Suprapubic skin (tissue), 4 donors: ENCODE results near the gene C6orf58. TPM values are rescaled to one million over a fixed set of nuclear protein-coding genes. Genes with fewer than 3 reads are reported as not detected.

Source experiments
- DNase-seq, 2 donors: peaks; one replicate each; pipeline ENCODE4 v3.0.0-alpha.2; 2019; ENCODE audit warnings: low spot score in 2 of 2
- H3K27ac ChIP-seq: fragments of 200-600 bp; sonication (generic); one replicate; pipeline ENCODE4 v1.5.1; 2019
- H3K27me3 ChIP-seq: fragments of 200-600 bp; sonication (generic); one replicate; pipeline ENCODE4 v1.5.1; 2019
- H3K36me3 ChIP-seq: fragments of 200-600 bp; sonication (generic); one replicate; pipeline ENCODE4 v1.5.1; 2019
- H3K4me1 ChIP-seq: fragments of 200-600 bp; sonication (generic); one replicate; pipeline ENCODE4 v1.5.1; 2019
- H3K4me3 ChIP-seq: fragments of 200-600 bp; sonication (generic); one replicate; pipeline ENCODE4 v1.5.1; 2019; ENCODE audit warnings: mild to moderate bottlenecking
- H3K9me3 ChIP-seq: fragments of 200-600 bp; sonication (generic); one replicate; pipeline ENCODE4 v1.5.1; 2019
- EP300 ChIP-seq: sonication (generic); formaldehyde crosslinking; IDR thresholded peaks from one replicate; pipeline ENCODE4 v1.6.1; 2017; ENCODE audit warnings: antibody characterized with exemption
- POLR2A ChIP-seq, 2 donors: fragments of 450-650 bp; IDR thresholded peaks; one replicate each; pipeline ENCODE4 v1.6.1; 2017; ENCODE audit warnings: antibody characterized with exemption in 2 of 2, mild to moderate bottlenecking in 2 of 2, moderate library complexity in 2 of 2
- POLR2AphosphoS5 ChIP-seq, 3 donors: sonication (generic); formaldehyde crosslinking; IDR thresholded peaks; one replicate each; pipeline ENCODE4 v1.6.1; 2017; ENCODE audit warnings: antibody characterized with exemption in 3 of 3
- WGBS: methylation state at CpG from one replicate; pipeline ENCODE4 v1.1.5; 2018; 5-methylcytosine and 5-hydroxymethylcytosine counted together
- total RNA-seq, 4 donors: library from RNA; depleted of rRNA; stranded (reverse); fragments of >200 nt; gene quantifications; one replicate each; pipeline ENCODE4 v1.1.0, GENCODE V29; 2016
- TF ChIP-seq, protein P1 (sequence below), 2 donors: fragments of 200-600 bp in 1 of 2; fragments of 450-650 bp in 1 of 2; sonication (generic) in 1 of 2; IDR thresholded peaks; one replicate each; pipeline ENCODE4 v1.5.1; 2016 to 2019; ENCODE audit warnings: antibody characterized with exemption in 2 of 2, mild to moderate bottlenecking in 1 of 2, moderate library complexity in 1 of 2

Gene C6orf58
- total RNA-seq, result not detected

DNA sequence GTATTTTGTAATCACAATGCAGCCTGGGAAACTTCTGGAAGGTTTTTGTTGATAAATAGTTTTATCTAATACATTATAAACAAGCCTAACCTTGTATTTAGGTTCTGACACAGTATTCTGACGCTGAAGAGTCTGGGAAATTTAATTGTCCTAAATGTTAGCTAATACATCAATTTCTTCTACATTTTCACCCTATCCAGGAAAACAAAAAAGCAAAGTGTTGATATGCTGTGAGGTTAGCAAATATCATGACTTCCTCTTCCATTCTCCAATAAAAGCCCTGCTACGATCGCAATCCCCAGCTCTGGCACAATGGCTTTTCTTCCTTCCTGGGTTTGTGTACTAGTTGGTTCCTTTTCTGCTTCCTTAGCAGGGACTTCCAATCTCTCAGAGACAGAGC is at the start of gene C6orf58:
Gene C6orf58 (plus strand): TSS at position 301 of the 400 bp plus-strand sequence. CDS start 12 bp downstream, at position 313.
- H3K9me3 ChIP-seq, result no peaks in the 10 kb centered on the region
- no peak within 1 kb of the TSS for H3K27ac ChIP-seq
- TF ChIP-seq POLR2AphosphoS5 (IDR thresholded peaks at IDR 0.05), result no peak
- no peak for TF ChIP-seq POLR2A (IDR thresholded peaks at IDR 0.05)
- TF ChIP-seq, protein P1, sequence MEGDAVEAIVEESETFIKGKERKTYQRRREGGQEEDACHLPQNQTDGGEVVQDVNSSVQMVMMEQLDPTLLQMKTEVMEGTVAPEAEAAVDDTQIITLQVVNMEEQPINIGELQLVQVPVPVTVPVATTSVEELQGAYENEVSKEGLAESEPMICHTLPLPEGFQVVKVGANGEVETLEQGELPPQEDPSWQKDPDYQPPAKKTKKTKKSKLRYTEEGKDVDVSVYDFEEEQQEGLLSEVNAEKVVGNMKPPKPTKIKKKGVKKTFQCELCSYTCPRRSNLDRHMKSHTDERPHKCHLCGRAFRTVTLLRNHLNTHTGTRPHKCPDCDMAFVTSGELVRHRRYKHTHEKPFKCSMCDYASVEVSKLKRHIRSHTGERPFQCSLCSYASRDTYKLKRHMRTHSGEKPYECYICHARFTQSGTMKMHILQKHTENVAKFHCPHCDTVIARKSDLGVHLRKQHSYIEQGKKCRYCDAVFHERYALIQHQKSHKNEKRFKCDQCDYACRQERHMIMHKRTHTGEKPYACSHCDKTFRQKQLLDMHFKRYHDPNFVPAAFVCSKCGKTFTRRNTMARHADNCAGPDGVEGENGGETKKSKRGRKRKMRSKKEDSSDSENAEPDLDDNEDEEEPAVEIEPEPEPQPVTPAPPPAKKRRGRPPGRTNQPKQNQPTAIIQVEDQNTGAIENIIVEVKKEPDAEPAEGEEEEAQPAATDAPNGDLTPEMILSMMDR (IDR thresholded peaks at IDR 0.05), result no peak
- H3K36me3 ChIP-seq, result no peaks in the 10 kb centered on the region
- WGBS, result 55% methylated on average over 3 of the region's 3 CpGs
- H3K27me3 ChIP-seq, result no peaks in the 10 kb centered on the region
- DNase-seq, result no peak
- no peak within 1 kb of the TSS for H3K4me3 ChIP-seq
- H3K4me1 ChIP-seq, result no peaks in the 10 kb centered on the region

DNA sequence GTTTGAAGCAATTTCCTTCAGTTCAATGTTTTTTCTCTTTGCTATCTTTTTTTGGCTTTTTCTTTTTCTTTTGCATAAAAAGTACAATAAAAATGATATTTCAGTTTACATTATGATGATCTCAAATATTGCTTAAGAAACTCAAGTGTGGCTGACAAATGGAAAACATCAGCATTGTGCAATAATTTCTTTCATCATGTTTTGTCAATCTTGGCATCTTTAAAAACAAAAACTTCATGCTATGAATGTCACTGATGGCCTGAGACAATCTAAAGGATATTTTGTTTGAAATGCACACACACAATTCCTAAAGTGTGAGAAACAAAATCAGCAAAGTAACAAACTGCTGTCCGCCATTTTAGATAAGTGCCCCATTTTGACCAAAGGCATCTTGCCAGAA is 44.0 kb upstream of the C6orf58 start:
- Histone ChIP-seq H3K9me3 (no peaks in the 10 kb centered on the region), H3K4me1 (no peaks in the 10 kb centered on the region), H3K36me3 (no peaks in the 10 kb centered on the region), H3K27ac (no peak overlapping the region), H3K4me3 (no peak overlapping the region), H3K27me3 (no peaks in the 10 kb centered on the region)
- DNase-seq, result no peak
- 92% methylated on average over 1 of the region's 1 CpG for WGBS
- no peak for TF ChIP-seq EP300
- no peak for TF ChIP-seq POLR2AphosphoS5 (IDR thresholded peaks at IDR 0.05)
- no peak for TF ChIP-seq POLR2A (IDR thresholded peaks at IDR 0.05)
- TF ChIP-seq, protein P1 (IDR thresholded peaks at IDR 0.05), result no peak

DNA sequence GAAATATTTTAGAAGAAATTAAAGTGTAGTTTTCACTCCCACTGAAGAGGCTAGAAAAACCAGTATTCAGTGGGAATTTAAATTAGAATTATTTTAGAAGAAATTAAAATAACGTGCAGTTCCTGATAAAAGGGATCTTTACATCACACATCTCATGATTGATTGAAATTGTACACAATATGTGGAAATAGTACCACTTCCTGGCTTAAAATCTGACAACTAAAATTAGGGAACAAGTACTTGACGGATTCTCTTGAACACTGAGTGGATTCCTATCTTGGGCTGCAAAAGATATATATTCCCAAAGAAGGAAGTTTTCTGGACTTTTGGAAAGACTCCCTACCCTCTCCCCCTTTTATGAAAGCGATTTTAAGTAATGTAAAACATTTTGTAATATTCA is 43.2 kb upstream of the C6orf58 start:
- Histone ChIP-seq H3K9me3 (no peaks in the 10 kb centered on the region), H3K4me1 (no peaks in the 10 kb centered on the region), H3K36me3 (no peaks in the 10 kb centered on the region), H3K27me3 (no peaks in the 10 kb centered on the region), H3K27ac (no peak overlapping the region), H3K4me3 (no peak overlapping the region)
- TF ChIP-seq EP300 (no peak), POLR2AphosphoS5 (IDR thresholded peaks at IDR 0.05) (no peak), POLR2A (IDR thresholded peaks at IDR 0.05) (no peak)
- TF ChIP-seq, protein P1 (IDR thresholded peaks at IDR 0.05), result no peak
- DNase-seq, result no peak
- WGBS, result 72% methylated on average over 3 of the region's 3 CpGs

- Histone ChIP-seq H3K4me1 (no peaks in the 10 kb centered on the region), H3K9me3 (no peaks in the 10 kb centered on the region), H3K4me3 (no peak overlapping the region), H3K36me3 (no peaks in the 10 kb centered on the region), H3K27ac (no peak overlapping the region), H3K27me3 (no peaks in the 10 kb centered on the region)
- TF ChIP-seq POLR2AphosphoS5 (IDR thresholded peaks at IDR 0.05) (no peak), POLR2A (IDR thresholded peaks at IDR 0.05) (no peak), EP300 (no peak)
- TF ChIP-seq, protein P1 (IDR thresholded peaks at IDR 0.05), result no peak
- no peak for DNase-seq
- WGBS, result 55% methylated on average over 2 of the region's 2 CpGs
These were observed 38.2 kb upstream of the C6orf58 start for GRCh38 chr6:127538750-127539264.

DNA sequence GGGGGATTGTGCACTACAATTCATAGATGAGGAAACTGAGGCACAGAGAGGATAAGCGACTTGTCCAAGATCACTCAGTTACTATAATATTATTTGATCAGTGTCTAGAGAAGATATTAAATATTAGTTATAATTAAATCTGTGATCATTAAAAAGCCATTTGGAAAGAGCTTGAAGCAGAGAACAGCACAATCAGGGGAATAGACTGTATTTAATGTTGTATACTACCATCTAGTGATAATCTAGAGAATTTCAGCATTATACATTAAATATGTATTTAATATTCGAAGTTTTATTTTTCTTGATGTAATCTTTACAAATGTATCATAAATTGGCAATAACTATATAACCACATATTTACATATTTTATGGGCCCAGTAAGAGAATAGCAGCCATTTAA is 37.7 kb upstream of the C6orf58 start:
- no peaks in the 10 kb centered on the region for H3K9me3 ChIP-seq
- H3K27me3 ChIP-seq, result no peaks in the 10 kb centered on the region
- no peak for TF ChIP-seq POLR2A (IDR thresholded peaks at IDR 0.05)
- TF ChIP-seq, protein P1 (IDR thresholded peaks at IDR 0.05), result peak in 1 of 2 donors; percentile 33
- no peaks in the 10 kb centered on the region for H3K4me1 ChIP-seq
- no peaks in the 10 kb centered on the region for H3K36me3 ChIP-seq
- DNase-seq, result no peak
- H3K4me3 ChIP-seq, result no peak overlapping the region
- WGBS, result 36% methylated on average over 2 of the region's 2 CpGs
- H3K27ac ChIP-seq, result no peak overlapping the region
